HEK293 (cell line): ENCODE measurements around the gene CYP24A1.

ENCODE experiments used
- CTCF ChIA-PET: fragments of 350-600 bp; formaldehyde crosslinking; extraction: SDS; loops from one replicate; lab custom pipeline; 2021; ENCODE audit warnings: antibody characterized with exemption; lab: Yijun Ruan, JAX
- POLR2A ChIA-PET: fragments of 300-600 bp; formaldehyde crosslinking; extraction: SDS; loops from one replicate; lab custom pipeline; 2020; ENCODE audit warnings: antibody characterized with exemption, inconsistent platforms; lab: Yijun Ruan, JAX
- H3K27ac ChIP-seq: fragments of 200-500 bp; sonication (Bioruptor generic); 2 replicates; pipeline ENCODE4 v1.5.1; 2014; ENCODE audit warnings: low read depth, low read length, control low read depth, inconsistent platforms; ENCODE audit errors: extremely low read depth
- H3K36me3 ChIP-seq, 2 experiments: fragments of 200-500 bp in 1 of 2; sonication (Bioruptor generic) in 1 of 2; 1 replicate in 1 of 2; 2 replicates in 1 of 2; pipeline ENCODE4 v1.5.1; 2014 to 2017; ENCODE audit warnings: inconsistent platforms in 2 of 2, low read length in 2 of 2; ENCODE audit not compliant: control insufficient read depth in 2 of 2, insufficient read depth in 1 of 2
- H3K4me1 ChIP-seq: fragments of 200-500 bp; sonication (Bioruptor generic); 2 replicates; pipeline ENCODE4 v1.5.1; 2014; ENCODE audit warnings: mild to moderate bottlenecking, low read length, inconsistent platforms; ENCODE audit not compliant: control insufficient read depth, insufficient read depth
- H3K4me3 ChIP-seq: 2 replicates; pipeline ENCODE4 v1.5.1; 2011; ENCODE audit warnings: low read depth, mild to moderate bottlenecking, control low read depth, low read length, moderate library complexity
- H3K9me3 ChIP-seq: fragments of 200-500 bp; sonication (Bioruptor generic); 2 replicates; pipeline ENCODE4 v1.5.1; 2014; ENCODE audit warnings: low read depth, low read length, inconsistent platforms; ENCODE audit not compliant: control insufficient read depth, insufficient read depth
- KLF1 ChIP-seq: fragments of 450-650 bp; formaldehyde crosslinking; IDR thresholded peaks from 2 replicates; pipeline ENCODE4 v1.5.1; 2016; ENCODE audit warnings: missing biosample characterization, missing genetic modification characterization
- KLF16 ChIP-seq: fragments of 450-650 bp; formaldehyde crosslinking; IDR thresholded peaks from 2 replicates; pipeline ENCODE4 v1.5.1; 2017; ENCODE audit warnings: missing biosample characterization, missing genetic modification characterization
- KLF17 ChIP-seq: fragments of 450-650 bp; formaldehyde crosslinking; IDR thresholded peaks from 2 replicates; pipeline ENCODE4 v1.5.1; 2016; ENCODE audit warnings: missing biosample characterization, missing genetic modification characterization
- RBAK ChIP-seq: fragments of 450-650 bp; formaldehyde crosslinking; IDR thresholded peaks from 2 replicates; pipeline ENCODE4 v1.5.1; 2016; ENCODE audit warnings: missing biosample characterization, missing genetic modification characterization
- TRIM28 ChIP-seq: IDR thresholded peaks from 2 replicates; pipeline ENCODE4 v1.6.1; 2011; ENCODE audit warnings: low read length, control low read depth, borderline replicate concordance
- ZFP3 ChIP-seq: fragments of 450-650 bp; formaldehyde crosslinking; IDR thresholded peaks from 2 replicates; pipeline ENCODE4 v1.5.1; 2016; ENCODE audit warnings: low read depth, missing biosample characterization, missing genetic modification characterization
- ZNF341 ChIP-seq: fragments of 450-650 bp; formaldehyde crosslinking; IDR thresholded peaks from 2 replicates; pipeline ENCODE4; 2016; ENCODE audit warnings: low read depth, missing biosample characterization, missing genetic modification characterization
- ZNF354C ChIP-seq: fragments of 450-650 bp; formaldehyde crosslinking; IDR thresholded peaks from 2 replicates; pipeline ENCODE4 v1.5.1; 2016; ENCODE audit warnings: missing biosample characterization, missing genetic modification characterization, low read depth, borderline replicate concordance
- ZNF664 ChIP-seq: fragments of 450-650 bp; formaldehyde crosslinking; IDR thresholded peaks from 2 replicates; pipeline ENCODE4 v1.5.1; 2016; ENCODE audit warnings: missing biosample characterization, missing genetic modification characterization
- ZNF692 ChIP-seq: fragments of 450-650 bp; formaldehyde crosslinking; IDR thresholded peaks from 2 replicates; pipeline ENCODE4 v1.5.1; 2016; ENCODE audit warnings: missing biosample characterization, missing genetic modification characterization
- ZNF701 ChIP-seq: fragments of 450-650 bp; formaldehyde crosslinking; IDR thresholded peaks from 2 replicates; pipeline ENCODE4 v1.5.1; 2016; ENCODE audit warnings: missing biosample characterization, missing genetic modification characterization
- ZNF837 ChIP-seq: fragments of 450-650 bp; formaldehyde crosslinking; IDR thresholded peaks from 2 replicates; pipeline ENCODE4 v1.5.1; 2016; ENCODE audit warnings: missing biosample characterization, missing genetic modification characterization
- TF ChIP-seq, protein P1 (sequence below): fragments of 450-650 bp; formaldehyde crosslinking; IDR thresholded peaks from 2 replicates; pipeline ENCODE4 v1.5.1; 2016; ENCODE audit warnings: missing biosample characterization, missing genetic modification characterization
- TF ChIP-seq, protein P2 (sequence below): fragments of 450-650 bp; formaldehyde crosslinking; IDR thresholded peaks from 2 replicates; pipeline ENCODE4 v1.5.1; 2017; ENCODE audit warnings: missing biosample characterization, missing genetic modification characterization
- TF ChIP-seq, protein P3 (sequence below): fragments of 450-650 bp; formaldehyde crosslinking; IDR thresholded peaks from 2 replicates; pipeline ENCODE4 v1.5.1; 2017; ENCODE audit warnings: missing biosample characterization, mild to moderate bottlenecking, missing genetic modification characterization, moderate library complexity
- TF ChIP-seq, protein P4 (sequence below): fragments of 450-650 bp; formaldehyde crosslinking; IDR thresholded peaks from 2 replicates; pipeline ENCODE4 v1.5.1; 2016; ENCODE audit warnings: missing biosample characterization, missing genetic modification characterization, borderline replicate concordance

Gene CYP24A1

DNA sequence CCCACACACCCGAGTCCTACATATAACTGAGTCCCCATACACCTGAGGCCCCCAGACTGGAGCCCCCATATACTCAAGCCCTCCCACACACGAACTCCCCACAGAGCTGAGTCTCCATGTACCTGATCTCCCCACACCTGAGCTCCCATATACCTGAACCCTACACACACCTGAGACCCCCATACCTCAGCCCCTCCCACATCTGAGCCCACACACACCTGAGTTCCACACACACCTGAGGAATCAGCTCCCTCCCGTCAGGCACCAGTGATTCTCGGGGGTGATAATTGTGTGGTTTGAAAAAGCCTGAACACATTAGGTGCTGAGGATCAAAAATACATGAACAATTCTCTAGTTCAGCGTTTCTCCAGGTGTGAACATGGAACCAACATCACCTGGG lies 49.5 kb upstream of the CYP24A1 start (continued):
- TF ChIP-seq, protein P1, sequence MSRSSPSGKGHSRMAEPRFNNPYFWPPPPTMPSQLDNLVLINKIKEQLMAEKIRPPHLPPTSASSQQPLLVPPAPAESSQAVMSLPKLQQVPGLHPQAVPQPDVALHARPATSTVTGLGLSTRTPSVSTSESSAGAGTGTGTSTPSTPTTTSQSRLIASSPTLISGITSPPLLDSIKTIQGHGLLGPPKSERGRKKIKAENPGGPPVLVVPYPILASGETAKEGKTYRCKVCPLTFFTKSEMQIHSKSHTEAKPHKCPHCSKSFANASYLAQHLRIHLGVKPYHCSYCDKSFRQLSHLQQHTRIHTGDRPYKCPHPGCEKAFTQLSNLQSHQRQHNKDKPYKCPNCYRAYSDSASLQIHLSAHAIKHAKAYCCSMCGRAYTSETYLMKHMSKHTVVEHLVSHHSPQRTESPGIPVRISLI (tag by site-specific recombination), result no peak
- TF ChIP-seq RBAK (tag by site-specific recombination), result no peak
- TF ChIP-seq ZNF664 (tag by site-specific recombination), result no peak
- no peak for TF ChIP-seq ZNF701 (tag by site-specific recombination)
- no peak for TF ChIP-seq KLF1
- TF ChIP-seq KLF16 (tag by site-specific recombination), result no peak
- TF ChIP-seq ZNF837 (tag by site-specific recombination), result no peak
- TF ChIP-seq, protein P2, sequence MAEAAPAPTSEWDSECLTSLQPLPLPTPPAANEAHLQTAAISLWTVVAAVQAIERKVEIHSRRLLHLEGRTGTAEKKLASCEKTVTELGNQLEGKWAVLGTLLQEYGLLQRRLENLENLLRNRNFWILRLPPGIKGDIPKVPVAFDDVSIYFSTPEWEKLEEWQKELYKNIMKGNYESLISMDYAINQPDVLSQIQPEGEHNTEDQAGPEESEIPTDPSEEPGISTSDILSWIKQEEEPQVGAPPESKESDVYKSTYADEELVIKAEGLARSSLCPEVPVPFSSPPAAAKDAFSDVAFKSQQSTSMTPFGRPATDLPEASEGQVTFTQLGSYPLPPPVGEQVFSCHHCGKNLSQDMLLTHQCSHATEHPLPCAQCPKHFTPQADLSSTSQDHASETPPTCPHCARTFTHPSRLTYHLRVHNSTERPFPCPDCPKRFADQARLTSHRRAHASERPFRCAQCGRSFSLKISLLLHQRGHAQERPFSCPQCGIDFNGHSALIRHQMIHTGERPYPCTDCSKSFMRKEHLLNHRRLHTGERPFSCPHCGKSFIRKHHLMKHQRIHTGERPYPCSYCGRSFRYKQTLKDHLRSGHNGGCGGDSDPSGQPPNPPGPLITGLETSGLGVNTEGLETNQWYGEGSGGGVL (tag by site-specific recombination), result no peak
- TF ChIP-seq TRIM28, result no peak
- no peak for TF ChIP-seq ZNF354C (tag by site-specific recombination)
- TF ChIP-seq KLF17 (tag by site-specific recombination), result no peak
- no peak for TF ChIP-seq ZFP3 (tag by site-specific recombination)
- TF ChIP-seq, protein P3, sequence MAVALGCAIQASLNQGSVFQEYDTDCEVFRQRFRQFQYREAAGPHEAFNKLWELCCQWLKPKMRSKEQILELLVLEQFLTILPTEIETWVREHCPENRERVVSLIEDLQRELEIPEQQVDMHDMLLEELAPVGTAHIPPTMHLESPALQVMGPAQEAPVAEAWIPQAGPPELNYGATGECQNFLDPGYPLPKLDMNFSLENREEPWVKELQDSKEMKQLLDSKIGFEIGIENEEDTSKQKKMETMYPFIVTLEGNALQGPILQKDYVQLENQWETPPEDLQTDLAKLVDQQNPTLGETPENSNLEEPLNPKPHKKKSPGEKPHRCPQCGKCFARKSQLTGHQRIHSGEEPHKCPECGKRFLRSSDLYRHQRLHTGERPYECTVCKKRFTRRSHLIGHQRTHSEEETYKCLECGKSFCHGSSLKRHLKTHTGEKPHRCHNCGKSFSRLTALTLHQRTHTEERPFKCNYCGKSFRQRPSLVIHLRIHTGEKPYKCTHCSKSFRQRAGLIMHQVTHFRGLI, result no peak
- no peak for TF ChIP-seq ZNF692 (tag by site-specific recombination)

GRCh38 chr20:54221996-54222890 lies 48.5 kb upstream of the CYP24A1 start:
- POLR2A ChIA-PET, result no interaction called here
- TF ChIP-seq ZNF341 (tag by site-specific recombination), result 0 out of 2 replicates have a peak, but pooled peaks have one; percentile 10
- TF ChIP-seq, protein P4, sequence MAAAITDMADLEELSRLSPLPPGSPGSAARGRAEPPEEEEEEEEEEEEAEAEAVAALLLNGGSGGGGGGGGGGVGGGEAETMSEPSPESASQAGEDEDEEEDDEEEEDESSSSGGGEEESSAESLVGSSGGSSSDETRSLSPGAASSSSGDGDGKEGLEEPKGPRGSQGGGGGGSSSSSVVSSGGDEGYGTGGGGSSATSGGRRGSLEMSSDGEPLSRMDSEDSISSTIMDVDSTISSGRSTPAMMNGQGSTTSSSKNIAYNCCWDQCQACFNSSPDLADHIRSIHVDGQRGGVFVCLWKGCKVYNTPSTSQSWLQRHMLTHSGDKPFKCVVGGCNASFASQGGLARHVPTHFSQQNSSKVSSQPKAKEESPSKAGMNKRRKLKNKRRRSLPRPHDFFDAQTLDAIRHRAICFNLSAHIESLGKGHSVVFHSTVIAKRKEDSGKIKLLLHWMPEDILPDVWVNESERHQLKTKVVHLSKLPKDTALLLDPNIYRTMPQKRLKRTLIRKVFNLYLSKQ (tag by site-specific recombination), result no peak
- Histone ChIP-seq H3K27ac (no peak overlapping the region), H3K36me3 (peaks cover 0 to 11% of the 10 kb centered on the region in 2 experiments; a peak in 2 of 3 replicates), H3K9me3 (no peaks in the 10 kb centered on the region), H3K4me1 (no peaks in the 10 kb centered on the region), H3K4me3 (no peak overlapping the region)
- CTCF ChIA-PET, result interaction anchor here (0.6 to 1.4 kb wide), 4 partner anchors 14 to 427 kb away, joined by 3 to 5 read pairs (median 4); partner anchors contain the start of gene PFDN4
